A549 (cell line): ENCODE measurements around the gene NANOGP8.

Source experiments
- CBX2 ChIP-seq: fragments of 200-600 bp; sonication (generic); IDR thresholded peaks from 2 replicates; pipeline ENCODE4 v1.6.1; 2016; ENCODE audit warnings: low read depth, mild to moderate bottlenecking, borderline replicate concordance
- REST ChIP-seq: fragments of 200-600 bp; sonication (generic); IDR thresholded peaks from 2 replicates; pipeline ENCODE4 v1.6.1; 2016; ENCODE audit warnings: antibody characterized with exemption, mild to moderate bottlenecking, moderate library complexity
- SREBF2 ChIP-seq: fragments of 450-650 bp; IDR thresholded peaks from 2 replicates; pipeline ENCODE4 v1.6.1; 2014; ENCODE audit warnings: mild to moderate bottlenecking, moderate library complexity

GRCh38 chr15:35043373-35044095 lies 41.6 kb downstream of the NANOGP8 start:
- no peak for TF ChIP-seq REST
- TF ChIP-seq CBX2: no peak
- TF ChIP-seq SREBF2: no peak
